Epithelial cell of proximal tubule (primary cell): ENCODE data around the gene HNRNPL. TPM values are rescaled to one million over a fixed set of nuclear protein-coding genes. Genes with fewer than 3 reads are reported as not detected.

Experiments used
- DNase-seq: peaks from one replicate; pipeline ENCODE4 v3.0.0-alpha.2; 2011; ENCODE audit warnings: low read depth
- H3K4me3 ChIP-seq: 2 replicates; pipeline ENCODE4 v1.5.1; 2011; ENCODE audit warnings: low read depth, mild to moderate bottlenecking, low read length
- CTCF ChIP-seq: conservative IDR thresholded peaks from 2 replicates; pipeline ENCODE4 v1.5.1; 2012; ENCODE audit warnings: low read depth, mild to moderate bottlenecking, low read length
- total RNA-seq: library from RNA; depleted of rRNA; stranded (reverse); fragments of >200 nt; gene quantifications from 2 replicates; pipeline ENCODE4 v1.2.3, GENCODE V29; 2015

The HNRNPL gene
- total RNA-seq = 224 and 403 TPM in 2 replicates

GRCh38 chr19:38849860-38850435 is at the start of gene HNRNPL:
TSS of gene HNRNPL (minus strand) at chr19:38849986. CDS start at chr19:38849966, 20 bp downstream.
- peak; percentile 48 for TF ChIP-seq CTCF
- peak within 1 kb of the TSS; percentile 59 for H3K4me3 ChIP-seq
- no peak for DNase-seq

GRCh38 chr19:38898788-38899446 is 49.1 kb upstream of the HNRNPL start:
- TF ChIP-seq CTCF = no peak
- H3K4me3 ChIP-seq = peak overlapping the region; percentile 83
- DNase-seq = no peak

GRCh38 chr19:38894968-38895367 is 45.2 kb upstream of the HNRNPL start:
- no peak overlapping the region for H3K4me3 ChIP-seq
- no peak for DNase-seq
- TF ChIP-seq CTCF = no peak

DNA sequence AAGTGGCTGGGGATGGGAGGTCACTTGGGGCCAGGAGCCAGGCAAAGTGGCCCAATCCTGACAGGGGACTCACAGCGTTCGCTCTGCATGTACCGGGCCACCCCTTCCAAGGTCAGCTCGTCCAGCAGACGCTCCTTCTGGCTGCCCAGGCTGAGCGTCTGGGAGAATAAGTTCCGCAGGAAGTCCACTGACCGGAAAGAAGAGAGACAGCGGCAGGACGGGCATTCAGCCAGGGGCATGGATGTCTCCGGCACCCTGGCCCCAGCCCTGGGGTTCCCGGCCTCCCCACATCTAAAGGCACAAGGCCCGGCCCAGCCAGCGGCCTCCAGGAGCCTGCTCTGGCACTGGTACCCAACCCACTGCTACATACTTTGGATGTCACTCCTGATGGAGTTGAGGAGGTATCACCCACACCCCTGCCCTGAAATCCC is 43.6 kb upstream of the HNRNPL start:
- TF ChIP-seq CTCF = no peak
- DNase-seq = no peak
- H3K4me3 ChIP-seq = no peak overlapping the region

DNA sequence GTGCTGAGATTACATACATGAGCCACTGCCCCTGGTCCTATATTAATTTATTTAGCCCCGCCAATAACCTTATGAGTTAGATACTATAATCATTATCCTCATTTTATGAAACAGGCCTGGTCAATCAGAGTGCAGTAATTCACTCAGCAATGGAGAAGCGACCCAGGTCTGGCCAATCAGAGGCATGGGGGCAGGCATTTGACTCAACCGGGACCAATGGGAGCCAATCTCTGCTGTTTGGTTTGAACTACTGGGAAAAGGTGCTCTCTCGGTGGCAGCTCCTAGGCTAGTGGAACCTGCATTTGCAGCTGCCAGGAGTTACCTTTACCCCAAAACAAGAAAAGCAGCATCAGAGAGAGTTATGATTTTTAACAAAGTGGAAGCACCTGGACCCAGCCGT is 43.1 kb upstream of the HNRNPL start:
- TF ChIP-seq CTCF = no peak
- DNase-seq = no peak
- H3K4me3 ChIP-seq = no peak overlapping the region

- DNase-seq = no peak
- no peak overlapping the region for H3K4me3 ChIP-seq
- no peak for TF ChIP-seq CTCF
Measured at GRCh38 chr19:38891771-38892170, 42.0 kb upstream of the HNRNPL start.

DNA sequence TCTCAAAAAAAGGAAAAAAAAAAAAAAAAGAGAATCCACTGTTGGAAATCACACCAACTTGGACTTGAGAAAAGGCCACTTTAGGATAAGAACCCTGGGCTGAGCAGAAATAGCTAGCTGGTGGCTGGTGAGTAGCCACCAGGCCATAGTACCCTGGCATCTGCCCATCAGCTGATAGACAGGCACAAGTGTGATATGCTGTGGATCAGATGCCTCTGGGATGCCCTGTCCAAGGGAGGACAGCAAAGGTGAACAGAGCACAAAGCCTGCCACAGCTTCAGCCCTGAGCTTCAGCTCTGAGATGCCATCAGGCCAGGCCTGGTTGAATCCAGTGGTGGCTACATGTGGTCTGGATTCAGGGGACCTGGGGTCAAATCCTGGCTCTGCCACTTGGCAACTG is 40.9 kb upstream of the HNRNPL start:
- TF ChIP-seq CTCF = no peak
- DNase-seq = no peak
- no peak overlapping the region for H3K4me3 ChIP-seq
